HG02884 (cell line): Measurements from ENCODE around the gene FAM90A26.
"Not testable (repeated sequence)": the region's sequence is repeated elsewhere in the genome, so short reads cannot be mapped to it uniquely, and the experiment has no call there.

Source experiments
- ATAC-seq: cut with Tn5 transposase; IDR thresholded peaks from one replicate; pipeline ENCODE4 v1.9.1; 2021; ENCODE audit warnings: mild to moderate bottlenecking, moderate library complexity; ENCODE audit not compliant: unreplicated experiment

The FAM90A26 gene, protein sequence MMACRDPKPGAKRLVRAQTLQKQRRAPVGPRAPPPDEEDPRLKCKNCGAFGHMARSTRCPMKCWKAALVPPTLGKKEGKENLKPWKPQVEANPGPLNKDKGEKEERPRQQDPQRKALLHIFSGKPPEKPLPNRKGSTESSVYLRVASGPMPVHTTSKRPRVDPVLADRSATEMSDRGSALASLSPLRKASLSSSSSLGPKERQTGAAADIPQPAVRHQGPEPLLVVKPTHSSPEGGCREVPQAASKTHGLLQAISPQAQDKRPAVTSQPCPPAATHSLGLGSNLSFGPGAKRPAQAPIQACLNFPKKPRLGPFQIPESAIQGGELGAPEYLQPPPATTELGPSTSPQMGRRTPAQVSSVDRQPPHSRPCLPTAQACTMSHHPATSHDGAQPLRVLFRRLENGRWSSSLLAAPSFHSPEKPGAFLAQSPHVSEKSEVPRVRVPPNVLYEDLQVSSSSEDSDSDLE

GRCh38 chr4:9169791-9170459 lies at the start of gene FAM90A26:
Gene FAM90A26 (plus strand): TSS chr4:9170409. CDS start chr4:9173173, 2,764 bp downstream.
- not testable (repeated sequence) for ATAC-seq

- not testable (repeated sequence) for ATAC-seq
Measured at GRCh38 chr4:9122711-9123110, 47.5 kb upstream of the FAM90A26 start.

DNA sequence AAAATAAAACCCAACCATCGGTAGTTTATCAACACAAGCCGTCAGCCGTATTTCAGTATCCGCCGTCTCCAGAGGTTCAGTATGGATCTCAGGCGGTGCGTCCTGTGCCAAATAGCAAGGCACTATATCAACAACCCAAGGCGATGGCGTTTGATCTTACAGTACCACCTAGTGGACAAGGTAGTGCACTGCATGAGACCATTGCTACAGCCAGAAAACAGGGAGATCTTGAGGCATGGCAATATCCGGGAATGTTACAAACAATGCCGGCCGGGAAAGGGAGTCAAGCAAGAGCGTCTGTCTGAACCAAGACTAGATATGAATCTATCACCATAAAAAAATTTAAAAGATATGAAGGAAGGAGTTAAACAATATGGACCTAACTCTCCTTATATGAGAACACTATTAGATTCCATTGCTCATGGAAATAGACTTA lies 46.6 kb upstream of the FAM90A26 start:
- ATAC-seq = not testable (repeated sequence)

GRCh38 chr4:9125601-9126161 lies 44.5 kb upstream of the FAM90A26 start:
- ATAC-seq = not testable (repeated sequence)

- ATAC-seq = not testable (repeated sequence)
Measured at GRCh38 chr4:9131420-9131819, 38.8 kb upstream of the FAM90A26 start.

- ATAC-seq = not testable (repeated sequence)
Measured at GRCh38 chr4:9132849-9133248, 37.4 kb upstream of the FAM90A26 start.

GRCh38 chr4:9134011-9134410 lies 36.2 kb upstream of the FAM90A26 start:
- ATAC-seq = not testable (repeated sequence)

DNA sequence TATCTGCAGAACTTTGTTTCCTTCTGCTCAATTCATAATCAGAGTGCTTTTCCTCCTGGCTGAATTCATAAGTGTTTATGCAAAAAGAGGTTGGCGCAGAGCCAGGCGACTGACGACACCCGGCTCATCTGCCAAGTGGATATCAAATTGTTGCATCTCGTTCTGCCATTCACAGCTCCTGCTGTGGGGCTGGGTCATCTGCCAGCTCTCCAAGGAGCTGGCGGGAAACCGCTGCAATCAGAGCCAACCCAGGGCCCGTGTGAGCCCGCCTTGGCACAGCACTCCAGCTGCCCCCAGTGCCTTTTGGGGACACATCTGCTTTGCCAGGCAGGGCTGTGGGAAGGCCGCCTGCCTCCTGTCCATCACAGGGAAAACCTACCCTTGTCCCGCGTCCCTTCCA lies 35.7 kb upstream of the FAM90A26 start:
- ATAC-seq = not testable (repeated sequence)

GRCh38 chr4:9141050-9141449 lies 29.2 kb upstream of the FAM90A26 start:
- ATAC-seq = not testable (repeated sequence)

- not testable (repeated sequence) for ATAC-seq
Measured at GRCh38 chr4:9142786-9143185, 27.4 kb upstream of the FAM90A26 start.

GRCh38 chr4:9143421-9144080 lies 26.7 kb upstream of the FAM90A26 start:
- no peak for ATAC-seq

DNA sequence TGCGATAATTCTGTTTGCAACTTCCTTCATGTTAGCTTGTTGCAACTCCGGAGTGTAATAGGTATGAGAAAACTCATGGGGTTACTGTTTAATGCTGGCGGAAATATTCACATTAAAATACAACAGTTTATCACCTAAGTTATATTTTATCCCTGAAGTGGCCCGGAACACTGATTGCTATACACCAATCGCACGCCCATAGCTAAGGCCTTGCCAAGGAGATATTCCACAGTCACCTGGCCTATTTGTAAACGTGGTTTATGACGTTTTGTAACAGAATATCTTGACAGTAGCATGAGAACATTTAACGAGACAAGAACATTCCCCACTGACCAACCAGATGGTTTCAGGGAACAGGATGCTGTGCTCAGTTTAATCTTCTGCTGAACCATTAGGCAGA lies 23.2 kb upstream of the FAM90A26 start:
- ATAC-seq = no peak

DNA sequence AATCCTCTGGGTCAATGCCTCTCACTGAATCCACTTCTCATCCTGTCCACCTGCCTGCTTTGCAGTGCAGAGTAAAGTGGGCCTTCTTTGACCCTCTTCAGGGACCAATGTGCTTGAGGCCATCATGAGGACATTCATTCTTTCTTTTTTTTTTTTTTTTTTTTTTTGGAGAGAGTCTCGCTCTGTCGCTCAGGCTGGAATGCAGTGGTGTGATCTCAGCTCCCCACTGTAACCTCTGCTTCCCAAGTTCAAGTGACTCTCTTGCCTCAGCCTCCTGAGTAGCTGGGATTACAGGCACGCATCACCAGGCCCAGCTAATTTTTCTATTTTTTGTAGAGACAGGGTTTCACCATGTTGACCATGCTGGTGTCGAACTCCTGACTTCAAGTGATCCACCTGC lies 22.8 kb upstream of the FAM90A26 start:
- ATAC-seq = not testable (repeated sequence)

DNA sequence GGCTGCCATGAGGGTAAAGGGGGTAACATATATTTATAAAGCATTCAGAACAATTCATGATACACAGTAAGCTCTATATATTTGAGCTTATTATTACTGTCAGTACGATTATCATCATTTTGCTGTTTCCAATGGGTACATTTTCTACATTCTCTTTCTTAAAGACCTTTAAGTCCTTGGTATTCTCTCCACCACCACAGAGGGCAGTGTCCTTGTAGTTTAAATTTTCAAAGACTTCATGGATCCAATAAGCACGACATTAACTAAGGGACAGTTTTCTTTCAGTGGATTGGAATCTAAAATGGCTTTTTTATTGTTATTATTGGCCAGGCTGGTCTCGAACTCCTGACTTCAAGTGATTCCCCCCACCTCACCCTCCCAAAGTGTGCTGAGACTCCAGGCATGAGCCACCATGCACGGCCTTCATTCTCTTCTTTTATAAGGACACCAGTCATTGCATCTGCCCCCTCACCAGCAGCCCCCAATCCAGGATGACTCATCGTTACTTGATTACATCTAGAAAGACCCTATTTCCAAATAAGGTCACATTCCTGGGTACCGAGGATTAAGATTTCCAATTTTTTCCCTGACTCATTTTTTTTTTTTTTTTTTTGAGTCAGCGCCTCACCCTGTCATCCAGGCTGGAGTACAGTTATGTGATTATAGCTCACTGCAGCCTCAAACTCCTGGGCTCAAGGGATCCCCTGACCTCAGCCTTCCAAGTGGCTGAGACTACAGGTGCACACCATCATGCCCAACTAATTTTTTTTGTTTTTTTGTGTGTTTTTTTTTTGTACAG lies 21.4 kb upstream of the FAM90A26 start:
- not testable (repeated sequence) for ATAC-seq

- not testable (repeated sequence) for ATAC-seq
Measured at GRCh38 chr4:9151809-9152179, 18.4 kb upstream of the FAM90A26 start.

GRCh38 chr4:9152180-9153007 lies 17.8 kb upstream of the FAM90A26 start:
- peak; percentile 47 for ATAC-seq

- peak; percentile 91 for ATAC-seq
Measured at GRCh38 chr4:9153008-9153570, 17.1 kb upstream of the FAM90A26 start.

DNA sequence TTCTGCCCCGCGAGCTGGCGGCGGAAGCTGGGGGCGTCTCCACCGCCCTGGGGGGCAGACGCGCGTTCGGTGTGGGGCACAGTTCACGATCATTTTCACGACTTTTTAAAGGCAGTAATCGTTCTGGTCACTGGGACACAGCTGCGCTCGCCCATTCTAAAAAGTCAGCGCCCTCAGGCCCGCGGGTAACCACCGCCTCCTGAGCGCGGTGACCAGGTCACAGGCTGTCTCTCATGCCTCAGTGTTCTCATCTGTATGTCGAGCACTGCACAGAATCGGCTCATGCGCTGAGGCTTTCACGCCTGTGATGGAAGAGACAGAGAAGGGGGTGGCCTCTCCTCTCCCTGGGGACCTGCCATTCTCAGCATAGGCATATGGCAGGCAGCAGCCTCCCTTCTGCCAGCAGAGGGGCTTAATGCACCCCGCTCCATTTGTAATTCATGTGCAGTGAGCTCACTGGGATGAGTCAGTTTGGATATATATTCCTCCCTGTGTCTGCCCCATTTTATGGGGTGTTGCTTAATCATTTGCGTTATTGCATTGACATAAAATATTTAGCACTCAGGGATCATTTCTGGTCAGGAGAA lies 16.5 kb upstream of the FAM90A26 start:
- not testable (repeated sequence) for ATAC-seq
